HG03571 (cell line): ENCODE measurements around the gene CRIP1.

Source experiments
- ATAC-seq: cut with Tn5 transposase; IDR thresholded peaks from one replicate; pipeline ENCODE4 v1.9.1; 2021; ENCODE audit not compliant: unreplicated experiment

CRIP1 gene

GRCh38 chr14:105503296-105503640, 16.6 kb downstream of the CRIP1 start:
- no peak for ATAC-seq

- ATAC-seq = no peak
These were observed 17.4 kb downstream of the CRIP1 start for GRCh38 chr14:105503935-105504692.

DNA sequence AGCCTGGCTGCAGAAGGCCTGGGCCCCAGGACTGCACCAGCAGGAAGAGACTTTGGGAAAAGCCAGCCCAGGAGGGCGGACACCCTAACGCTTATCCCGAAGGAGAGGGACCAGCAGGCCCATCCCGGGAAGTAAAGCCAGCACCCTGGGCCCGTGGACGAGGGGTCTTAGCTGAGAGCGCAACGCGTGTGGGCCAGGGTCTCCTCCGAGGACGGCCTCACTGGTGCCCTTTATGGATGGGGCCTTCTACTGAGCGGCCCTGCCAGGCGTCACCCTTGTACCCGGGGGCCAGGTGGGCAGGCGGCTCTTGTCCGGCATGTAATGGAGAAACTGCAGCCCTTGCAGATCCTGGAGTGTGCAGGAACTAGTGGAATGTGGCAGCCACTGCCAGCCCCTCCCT, 18.4 kb downstream of the CRIP1 start:
- ATAC-seq = no peak

DNA sequence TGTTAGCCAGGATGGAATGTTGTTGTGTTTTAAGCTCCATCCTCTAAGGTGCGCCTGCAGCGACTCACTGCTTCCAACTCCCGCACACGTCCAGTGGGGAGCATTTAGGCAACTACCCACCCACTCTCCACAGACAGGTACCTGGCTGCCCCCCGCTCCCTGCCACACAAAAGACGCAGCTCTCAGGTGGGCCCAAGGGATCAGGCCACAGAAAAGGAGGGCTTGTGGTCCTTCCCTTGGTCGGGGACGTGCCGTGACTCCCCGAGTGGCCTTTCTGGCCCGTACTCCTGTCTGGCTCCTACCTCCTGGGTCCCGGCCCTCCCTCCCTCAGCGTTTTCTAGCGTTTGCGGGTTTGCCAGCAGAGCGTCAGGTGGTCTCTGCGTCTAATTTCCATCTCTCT, 20.6 kb downstream of the CRIP1 start:
- no peak for ATAC-seq

DNA sequence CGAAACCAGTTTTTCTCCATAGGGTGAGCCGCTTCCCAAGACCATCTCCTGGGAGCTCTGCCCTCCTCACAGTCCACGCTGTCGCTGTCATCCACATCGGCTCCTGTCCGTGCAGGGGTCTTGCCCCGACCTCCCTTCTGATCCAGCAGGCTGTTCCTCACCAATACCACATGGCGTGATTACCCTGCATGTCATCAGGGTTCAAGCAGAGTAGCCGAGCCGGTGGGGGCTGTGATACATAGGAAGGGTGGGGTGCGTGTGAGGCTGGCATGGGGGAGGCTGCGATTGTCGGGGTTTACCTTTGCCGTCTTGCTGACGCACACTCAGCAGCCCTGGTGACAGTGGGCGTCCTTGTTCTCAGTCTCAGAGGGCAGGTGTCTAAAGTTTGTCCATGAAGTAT, 21.4 kb downstream of the CRIP1 start:
- no peak for ATAC-seq

DNA sequence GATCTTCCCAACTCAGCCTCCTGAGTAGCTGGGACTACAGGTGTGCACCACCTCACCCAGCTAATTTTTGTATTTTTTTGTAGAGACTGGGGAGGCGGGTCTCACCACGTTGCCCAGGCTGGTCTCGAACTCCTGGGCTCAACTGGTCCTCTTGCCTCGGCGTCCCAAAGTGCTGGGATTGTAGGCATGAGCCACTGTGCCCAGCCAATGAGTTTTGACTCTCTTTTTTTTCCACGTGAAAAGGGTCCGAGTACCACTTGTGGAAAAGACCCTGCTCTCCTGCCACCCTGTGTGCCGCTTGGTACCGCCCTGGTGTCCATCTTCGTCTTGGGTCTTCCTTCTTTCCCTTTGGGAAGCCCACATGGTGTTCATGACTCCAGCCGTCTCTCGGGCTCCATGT, 21.9 kb downstream of the CRIP1 start:
- ATAC-seq = no peak

- ATAC-seq = no peak
These were observed 30.4 kb downstream of the CRIP1 start for GRCh38 chr14:105517096-105517495.

DNA sequence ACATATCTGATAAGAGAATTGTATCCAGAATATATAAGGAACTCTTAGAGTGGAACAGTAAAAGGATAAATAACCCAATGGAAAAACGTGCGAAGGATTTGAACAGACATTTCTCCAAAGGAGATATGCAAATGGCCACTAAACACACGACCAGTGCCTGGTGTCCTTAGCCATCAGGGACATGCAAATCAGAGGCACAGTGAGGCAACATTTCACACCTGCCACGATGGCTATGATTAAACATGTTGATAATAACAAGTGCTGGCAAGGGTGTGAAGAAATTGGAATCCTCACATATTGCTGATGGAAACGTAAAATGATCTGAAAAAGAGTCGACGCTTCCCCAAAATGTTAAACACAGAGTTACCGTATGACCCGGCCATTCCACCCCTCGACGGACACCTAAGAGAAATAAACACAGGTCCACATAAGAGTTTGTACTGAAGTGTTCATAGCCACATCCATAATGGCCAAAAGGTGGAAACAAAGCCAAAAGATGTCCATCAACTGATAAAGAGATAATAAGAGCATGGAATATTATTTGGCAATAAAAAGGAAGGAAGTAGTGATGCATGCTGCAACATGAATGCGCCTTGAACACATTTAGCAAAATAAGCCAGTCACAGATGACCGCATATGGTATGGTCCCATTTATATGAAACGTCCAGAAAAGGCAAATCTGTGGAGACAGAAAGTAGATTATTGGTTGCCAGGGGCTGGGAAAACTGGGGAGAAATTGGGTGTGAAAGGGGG, 33.4 kb downstream of the CRIP1 start:
- no peak for ATAC-seq

GRCh38 chr14:105525326-105525725, 38.6 kb downstream of the CRIP1 start:
- no peak for ATAC-seq

DNA sequence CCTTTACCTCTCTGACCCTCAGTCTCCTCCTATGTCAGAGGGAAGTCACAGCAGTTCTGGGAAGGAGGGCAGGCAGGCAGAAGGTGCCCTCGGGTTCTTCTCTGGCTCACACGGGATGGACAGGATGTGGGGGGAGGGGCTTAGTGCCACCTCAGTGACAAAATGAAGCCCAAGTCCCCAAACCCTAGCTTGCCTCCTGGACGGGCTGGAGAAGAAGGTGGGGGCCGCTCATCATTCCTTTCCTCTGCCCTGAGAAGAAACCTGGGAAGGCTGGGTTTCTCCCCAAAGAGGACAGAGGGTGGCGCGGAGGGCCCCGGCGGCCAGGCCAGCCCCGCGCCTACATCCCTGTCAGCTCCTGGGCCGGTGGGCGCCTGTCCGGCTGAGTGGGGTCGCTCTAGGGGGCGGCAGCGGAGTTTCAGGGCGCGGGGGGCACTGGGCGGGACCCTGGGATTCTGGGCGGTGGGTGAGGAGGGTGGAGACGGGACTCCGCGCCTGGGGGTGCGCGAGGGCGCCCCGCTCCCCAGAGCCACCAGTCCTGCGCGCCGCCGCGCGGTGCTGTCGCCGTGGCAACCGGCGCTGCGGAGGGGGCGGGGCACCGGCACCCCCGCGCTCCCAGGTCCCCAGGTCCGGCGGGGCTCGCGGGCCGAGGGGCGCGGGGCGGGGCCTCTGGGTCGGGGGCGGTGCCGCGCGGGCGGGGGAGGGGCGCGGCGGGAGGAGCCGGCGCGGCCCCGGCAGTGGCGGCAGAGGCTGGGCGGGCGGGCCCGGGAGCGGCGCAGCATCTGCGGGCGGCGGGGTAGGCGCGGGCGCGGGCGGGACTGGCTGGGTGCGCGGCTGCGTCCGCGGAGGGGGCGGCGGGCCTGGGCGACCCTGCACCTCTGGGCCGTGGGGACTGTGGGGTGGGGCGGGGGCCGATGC, 39.4 kb downstream of the CRIP1 start, which contains the start of gene TMEM121:
Gene TMEM121, plus strand, starts transcription at position 723 of the 915 bp plus-strand sequence. CDS start 2,252 bp downstream, outside the sequence.
- no peak for ATAC-seq

- no peak for ATAC-seq
These were observed 40.2 kb downstream of the CRIP1 start for GRCh38 chr14:105526776-105527380.

GRCh38 chr14:105527381-105527825, 40.7 kb downstream of the CRIP1 start:
- ATAC-seq = no peak

DNA sequence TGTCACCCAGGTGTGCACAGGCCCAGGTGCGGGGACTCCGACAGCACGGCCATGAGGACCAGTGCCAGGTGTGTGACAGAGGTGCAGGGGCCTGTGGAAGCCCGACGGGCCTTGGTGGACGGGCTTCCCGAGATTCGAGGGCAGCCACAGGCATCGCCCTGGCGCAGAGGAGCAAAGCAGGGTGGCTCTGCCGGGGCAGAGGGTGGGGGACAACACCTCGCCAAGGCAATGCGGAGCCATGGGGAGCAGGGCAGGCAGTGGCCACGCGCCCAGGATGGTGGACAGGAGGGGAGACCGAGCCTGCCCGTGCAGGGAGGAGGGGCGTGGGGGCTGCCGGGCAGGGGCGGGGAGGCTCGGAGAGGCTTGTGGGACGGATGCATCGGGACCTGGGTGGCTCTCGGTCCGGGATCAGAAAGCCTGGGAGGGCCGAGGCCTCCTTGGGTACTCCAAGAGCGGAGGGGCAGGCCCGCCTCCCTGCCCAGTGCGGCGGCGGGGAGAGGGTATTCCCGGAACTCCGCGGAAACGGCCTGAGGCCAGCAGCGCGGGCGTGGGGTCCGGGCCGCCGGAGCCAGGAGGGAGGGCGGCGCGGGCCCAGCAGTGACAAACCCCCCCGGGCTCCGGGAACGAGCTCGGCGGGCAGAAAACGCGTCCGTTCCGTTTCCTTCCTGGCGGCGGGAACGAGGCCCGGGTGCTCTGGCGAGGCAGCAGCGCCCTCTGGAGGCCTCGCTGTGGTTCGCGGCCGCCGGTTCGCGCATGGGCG, 41.3 kb downstream of the CRIP1 start:
- no peak for ATAC-seq

GRCh38 chr14:105528586-105529318, 42.1 kb downstream of the CRIP1 start:
- no peak for ATAC-seq

DNA sequence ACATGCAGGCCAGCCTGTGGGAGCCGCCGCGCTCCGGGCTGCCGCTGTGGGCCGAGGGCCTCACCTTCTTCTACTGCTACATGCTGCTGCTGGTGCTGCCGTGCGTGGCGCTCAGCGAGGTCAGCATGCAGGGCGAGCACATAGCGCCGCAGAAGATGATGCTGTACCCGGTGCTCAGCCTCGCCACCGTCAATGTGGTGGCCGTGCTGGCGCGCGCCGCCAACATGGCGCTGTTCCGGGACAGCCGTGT, 42.6 kb downstream of the CRIP1 start:
- no peak for ATAC-seq

- ATAC-seq = no peak
These were observed 43.0 kb downstream of the CRIP1 start for GRCh38 chr14:105529569-105530284.

- ATAC-seq = no peak
These were observed 43.8 kb downstream of the CRIP1 start for GRCh38 chr14:105530285-105531087.
